SK-N-SH (cell line): ENCODE results near the gene FN3K.

Source experiments
- EP300 ChIP-seq, 2 experiments: IDR thresholded peaks; 2 replicates each; pipeline versions ENCODE4 v1.4.0 to v1.6.1; 2012; ENCODE audit warnings: borderline replicate concordance in 1 of 2, low read depth in 1 of 2, low read length in 1 of 2
- EZH2phosphoT487 ChIP-seq: fragments of 200-600 bp; sonication (generic); IDR thresholded peaks from 2 replicates; pipeline ENCODE4 v1.6.1; 2017; ENCODE audit warnings: low read depth, mixed run types, mild to moderate bottlenecking, antibody characterized with exemption, moderate library complexity, borderline replicate concordance
- GABPA ChIP-seq: IDR thresholded peaks from 2 replicates; pipeline ENCODE4 v1.4.0; 2012; ENCODE audit warnings: low read depth, mild to moderate bottlenecking
- GATA2 ChIP-seq: sonication (generic); formaldehyde crosslinking; IDR thresholded peaks from 2 replicates; pipeline ENCODE4 v1.5.0; 2020; ENCODE audit warnings: mild to moderate bottlenecking, missing genetic modification reagents
- JUND ChIP-seq: IDR thresholded peaks from 2 replicates; pipeline ENCODE4 v1.4.0; 2012
- RAD21 ChIP-seq: IDR thresholded peaks from 2 replicates; pipeline ENCODE4 v1.6.1; 2012; ENCODE audit warnings: mild to moderate bottlenecking, low read length
- RCOR1 ChIP-seq: fragments of 150-350 bp; IDR thresholded peaks from 2 replicates; pipeline ENCODE4 v1.6.1; 2017; ENCODE audit warnings: antibody characterized with exemption, low read length
- RFX5 ChIP-seq: IDR thresholded peaks from 2 replicates; pipeline ENCODE4 v1.6.1; 2012; ENCODE audit warnings: mild to moderate bottlenecking, improper control_type of control experiment, low read length
- TCF12 ChIP-seq: IDR thresholded peaks from 2 replicates; pipeline ENCODE4 v1.4.0; 2012
- TEAD4 ChIP-seq: IDR thresholded peaks from 2 replicates; pipeline ENCODE4 v1.4.0; 2012; ENCODE audit warnings: mild to moderate bottlenecking, borderline replicate concordance; ENCODE audit not compliant: insufficient read depth
- YY1 ChIP-seq: IDR thresholded peaks from 2 replicates; pipeline ENCODE4 v1.4.0; 2012; ENCODE audit warnings: low read depth, mild to moderate bottlenecking
- TF ChIP-seq, protein P1 (sequence below): fragments of 200-600 bp; sonication (generic); IDR thresholded peaks from 2 replicates; pipeline ENCODE4 v1.6.1; 2017; ENCODE audit warnings: antibody characterized with exemption, mild to moderate bottlenecking, moderate library complexity
- TF ChIP-seq, protein P2 (sequence below): IDR thresholded peaks from 2 replicates; pipeline ENCODE4 v1.4.0; 2012; ENCODE audit warnings: low read depth
- TF ChIP-seq, protein P3 (sequence below): IDR thresholded peaks from 2 replicates; pipeline ENCODE4 v1.6.1; 2012; ENCODE audit warnings: mild to moderate bottlenecking, low read depth, low read length, moderate library complexity

DNA sequence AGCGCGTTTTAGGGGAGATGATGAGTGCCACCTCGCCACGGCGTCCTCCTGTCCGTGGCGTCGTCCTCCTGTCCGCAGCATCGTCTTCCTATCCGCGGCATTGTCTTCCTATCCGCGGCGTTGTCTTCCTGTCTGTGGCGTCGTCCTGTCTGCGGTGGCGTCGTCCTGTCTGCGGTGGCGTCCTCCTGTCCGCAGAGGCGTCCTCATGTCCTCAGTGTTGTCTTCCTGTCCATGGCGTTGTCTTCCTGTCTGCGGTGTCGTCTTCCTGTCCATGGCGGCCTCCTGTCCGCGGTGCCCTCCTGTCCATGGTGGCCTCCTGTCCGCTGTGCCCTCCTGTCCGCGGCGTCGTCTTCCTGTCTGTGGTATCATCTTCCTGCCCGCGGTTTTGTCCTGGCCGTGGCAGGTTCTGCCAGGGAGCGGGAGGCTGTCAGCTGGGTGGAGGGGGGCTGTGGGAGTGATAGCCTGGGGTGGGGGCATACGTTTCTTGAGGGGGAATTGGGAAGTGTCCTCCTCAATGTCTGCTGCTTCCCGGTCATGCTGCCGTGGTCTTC is 47.3 kb downstream of the FN3K start:
- TF ChIP-seq TEAD4 (no peak), GABPA (no peak), GATA2 (CRISPR knock-in tag) (no peak), YY1 (no peak), RCOR1 (no peak), TCF12 (no peak), RAD21 (no peak), EP300 (IDR thresholded peaks at IDR 0.05; ENCODE audit: borderline replicate concordance in 1 of 2, low read depth in 1 of 2, low read length in 1 of 2) (no peak), JUND (no peak), RFX5 (no peak), EZH2phosphoT487 (no peak)
- TF ChIP-seq, protein P1, sequence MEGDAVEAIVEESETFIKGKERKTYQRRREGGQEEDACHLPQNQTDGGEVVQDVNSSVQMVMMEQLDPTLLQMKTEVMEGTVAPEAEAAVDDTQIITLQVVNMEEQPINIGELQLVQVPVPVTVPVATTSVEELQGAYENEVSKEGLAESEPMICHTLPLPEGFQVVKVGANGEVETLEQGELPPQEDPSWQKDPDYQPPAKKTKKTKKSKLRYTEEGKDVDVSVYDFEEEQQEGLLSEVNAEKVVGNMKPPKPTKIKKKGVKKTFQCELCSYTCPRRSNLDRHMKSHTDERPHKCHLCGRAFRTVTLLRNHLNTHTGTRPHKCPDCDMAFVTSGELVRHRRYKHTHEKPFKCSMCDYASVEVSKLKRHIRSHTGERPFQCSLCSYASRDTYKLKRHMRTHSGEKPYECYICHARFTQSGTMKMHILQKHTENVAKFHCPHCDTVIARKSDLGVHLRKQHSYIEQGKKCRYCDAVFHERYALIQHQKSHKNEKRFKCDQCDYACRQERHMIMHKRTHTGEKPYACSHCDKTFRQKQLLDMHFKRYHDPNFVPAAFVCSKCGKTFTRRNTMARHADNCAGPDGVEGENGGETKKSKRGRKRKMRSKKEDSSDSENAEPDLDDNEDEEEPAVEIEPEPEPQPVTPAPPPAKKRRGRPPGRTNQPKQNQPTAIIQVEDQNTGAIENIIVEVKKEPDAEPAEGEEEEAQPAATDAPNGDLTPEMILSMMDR = no peak
- TF ChIP-seq, protein P2, sequence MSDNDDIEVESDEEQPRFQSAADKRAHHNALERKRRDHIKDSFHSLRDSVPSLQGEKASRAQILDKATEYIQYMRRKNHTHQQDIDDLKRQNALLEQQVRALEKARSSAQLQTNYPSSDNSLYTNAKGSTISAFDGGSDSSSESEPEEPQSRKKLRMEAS = no peak
- TF ChIP-seq, protein P3, sequence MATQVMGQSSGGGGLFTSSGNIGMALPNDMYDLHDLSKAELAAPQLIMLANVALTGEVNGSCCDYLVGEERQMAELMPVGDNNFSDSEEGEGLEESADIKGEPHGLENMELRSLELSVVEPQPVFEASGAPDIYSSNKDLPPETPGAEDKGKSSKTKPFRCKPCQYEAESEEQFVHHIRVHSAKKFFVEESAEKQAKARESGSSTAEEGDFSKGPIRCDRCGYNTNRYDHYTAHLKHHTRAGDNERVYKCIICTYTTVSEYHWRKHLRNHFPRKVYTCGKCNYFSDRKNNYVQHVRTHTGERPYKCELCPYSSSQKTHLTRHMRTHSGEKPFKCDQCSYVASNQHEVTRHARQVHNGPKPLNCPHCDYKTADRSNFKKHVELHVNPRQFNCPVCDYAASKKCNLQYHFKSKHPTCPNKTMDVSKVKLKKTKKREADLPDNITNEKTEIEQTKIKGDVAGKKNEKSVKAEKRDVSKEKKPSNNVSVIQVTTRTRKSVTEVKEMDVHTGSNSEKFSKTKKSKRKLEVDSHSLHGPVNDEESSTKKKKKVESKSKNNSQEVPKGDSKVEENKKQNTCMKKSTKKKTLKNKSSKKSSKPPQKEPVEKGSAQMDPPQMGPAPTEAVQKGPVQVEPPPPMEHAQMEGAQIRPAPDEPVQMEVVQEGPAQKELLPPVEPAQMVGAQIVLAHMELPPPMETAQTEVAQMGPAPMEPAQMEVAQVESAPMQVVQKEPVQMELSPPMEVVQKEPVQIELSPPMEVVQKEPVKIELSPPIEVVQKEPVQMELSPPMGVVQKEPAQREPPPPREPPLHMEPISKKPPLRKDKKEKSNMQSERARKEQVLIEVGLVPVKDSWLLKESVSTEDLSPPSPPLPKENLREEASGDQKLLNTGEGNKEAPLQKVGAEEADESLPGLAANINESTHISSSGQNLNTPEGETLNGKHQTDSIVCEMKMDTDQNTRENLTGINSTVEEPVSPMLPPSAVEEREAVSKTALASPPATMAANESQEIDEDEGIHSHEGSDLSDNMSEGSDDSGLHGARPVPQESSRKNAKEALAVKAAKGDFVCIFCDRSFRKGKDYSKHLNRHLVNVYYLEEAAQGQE = no peak
